PC-3 (cell line): ENCODE data around the gene HMCES. TPM values are rescaled to one million over a fixed set of nuclear protein-coding genes. Genes with fewer than 3 reads are reported as not detected.
A peak's percentile ranks its signal among the peaks of the same experiment; 100 is the strongest.

Experiments
- ATAC-seq: fragments of 200-7000 bp; cut with Tn5 transposase; 2 replicates; pipeline ENCODE4 v1.9.1; 2020; ENCODE audit warnings: mild to moderate bottlenecking, moderate library complexity
- BruUV-seq: library from RNA; stranded (reverse); fragments of 400-500 nt; replicated peaks from 2 replicates; lab custom pipeline; 2021; lab: Mats Ljungman, UMichigan
- CTCF ChIA-PET: fragments of 300-600 bp; sonication (Branson Sonifier 250); formaldehyde crosslinking; loops from one replicate; lab custom pipeline; 2022; ENCODE audit warnings: antibody characterized with exemption; lab: Charles Lee
- POLR2A ChIA-PET: fragments of 300-600 bp; sonication (Branson Sonifier 250); formaldehyde crosslinking; loops from one replicate; lab custom pipeline; 2022; ENCODE audit warnings: antibody characterized with exemption; ENCODE audit not compliant: unreplicated experiment; lab: Charles Lee
- DNase-seq: peaks from one replicate; pipeline ENCODE4 v3.0.0-alpha.2; 2015
- H2AFZ ChIP-seq: fragments of 300-600 bp; sonication (generic); 2 replicates; pipeline ENCODE4 v1.6.0; 2016; ENCODE audit warnings: antibody characterized with exemption, low read length
- H3F3A ChIP-seq: fragments of 300-600 bp; sonication (generic); one replicate; pipeline ENCODE4 v1.6.0; 2017; ENCODE audit warnings: antibody characterized with exemption, low read length, control low read depth, mild to moderate bottlenecking; ENCODE audit not compliant: unreplicated experiment
- H3K27ac ChIP-seq: fragments of 300-600 bp; sonication (generic); 2 replicates; pipeline ENCODE4 v1.5.1; 2016; ENCODE audit warnings: mild to moderate bottlenecking, low read length
- H3K27me3 ChIP-seq: fragments of 300-600 bp; sonication (generic); 2 replicates; pipeline ENCODE4 v1.6.1; 2016; ENCODE audit warnings: low read length, mixed read lengths
- H3K36me3 ChIP-seq: fragments of 300-600 bp; sonication (generic); 2 replicates; pipeline ENCODE4 v1.6.1; 2016; ENCODE audit warnings: low read depth, mixed run types, low read length, mixed read lengths
- H3K4me1 ChIP-seq: fragments of 300-600 bp; sonication (generic); 2 replicates; pipeline ENCODE4 v1.5.1; 2016; ENCODE audit warnings: low read length; ENCODE audit not compliant: insufficient read depth
- H3K4me2 ChIP-seq: fragments of 300-600 bp; sonication (generic); 2 replicates; pipeline ENCODE4 v1.6.0; 2016; ENCODE audit warnings: low read length
- H3K4me3 ChIP-seq: fragments of 300-600 bp; sonication (generic); 2 replicates; pipeline ENCODE4 v1.5.1; 2016; ENCODE audit warnings: mild to moderate bottlenecking, low read length, mixed read lengths
- H3K79me2 ChIP-seq: fragments of 300-600 bp; sonication (generic); 2 replicates; pipeline ENCODE4 v1.6.1; 2017; ENCODE audit warnings: low read length, mixed read lengths
- H3K9ac ChIP-seq: fragments of 300-600 bp; sonication (generic); 2 replicates; pipeline ENCODE4 v1.6.0; 2016; ENCODE audit warnings: mild to moderate bottlenecking, low read length
- H3K9me2 ChIP-seq: fragments of 300-600 bp; sonication (generic); replicated peaks from 2 replicates; pipeline ENCODE4 v1.6.1; 2016; ENCODE audit warnings: mixed run types, low read length, mixed read lengths
- H3K9me3 ChIP-seq: fragments of 300-600 bp; sonication (generic); 2 replicates; pipeline ENCODE4 v1.6.1; 2016; ENCODE audit warnings: low read length, mixed read lengths
- H4K20me1 ChIP-seq: fragments of 300-600 bp; sonication (generic); 2 replicates; pipeline ENCODE4 v1.6.1; 2016; ENCODE audit warnings: low read length, mixed read lengths
- EZH2 ChIP-seq: fragments of 300-600 bp; sonication (generic); IDR thresholded peaks from one replicate; pipeline ENCODE4 v1.6.1; 2017; ENCODE audit warnings: antibody characterized with exemption, mild to moderate bottlenecking, low read length; ENCODE audit not compliant: unreplicated experiment
- EZH2phosphoT487 ChIP-seq: fragments of 300-600 bp; sonication (generic); IDR thresholded peaks from 2 replicates; pipeline ENCODE4 v1.6.1; 2018; ENCODE audit warnings: mild to moderate bottlenecking, antibody characterized with exemption, low read length, borderline replicate concordance
- intact Hi-C: fragments of 100-400 bp; cut with micrococcal nuclease; formaldehyde crosslinking; loops from 2 replicates; pipeline ENCODE4 v1.9.0; 2023
- total RNA-seq: library from RNA; depleted of rRNA; stranded (reverse); fragments of >200 nt; gene quantifications from 2 replicates; pipeline ENCODE4 v1.2.3, GENCODE V29; 2014
- TF ChIP-seq, protein P1 (sequence below): fragments of 300-600 bp; sonication (generic); conservative IDR thresholded peaks from 2 replicates; pipeline ENCODE4 v1.5.1; 2017; ENCODE audit warnings: antibody characterized with exemption, low read depth, mild to moderate bottlenecking, low read length

HMCES gene
- total RNA-seq, 1 experiment from 2014 or later: 28.8 TPM

DNA sequence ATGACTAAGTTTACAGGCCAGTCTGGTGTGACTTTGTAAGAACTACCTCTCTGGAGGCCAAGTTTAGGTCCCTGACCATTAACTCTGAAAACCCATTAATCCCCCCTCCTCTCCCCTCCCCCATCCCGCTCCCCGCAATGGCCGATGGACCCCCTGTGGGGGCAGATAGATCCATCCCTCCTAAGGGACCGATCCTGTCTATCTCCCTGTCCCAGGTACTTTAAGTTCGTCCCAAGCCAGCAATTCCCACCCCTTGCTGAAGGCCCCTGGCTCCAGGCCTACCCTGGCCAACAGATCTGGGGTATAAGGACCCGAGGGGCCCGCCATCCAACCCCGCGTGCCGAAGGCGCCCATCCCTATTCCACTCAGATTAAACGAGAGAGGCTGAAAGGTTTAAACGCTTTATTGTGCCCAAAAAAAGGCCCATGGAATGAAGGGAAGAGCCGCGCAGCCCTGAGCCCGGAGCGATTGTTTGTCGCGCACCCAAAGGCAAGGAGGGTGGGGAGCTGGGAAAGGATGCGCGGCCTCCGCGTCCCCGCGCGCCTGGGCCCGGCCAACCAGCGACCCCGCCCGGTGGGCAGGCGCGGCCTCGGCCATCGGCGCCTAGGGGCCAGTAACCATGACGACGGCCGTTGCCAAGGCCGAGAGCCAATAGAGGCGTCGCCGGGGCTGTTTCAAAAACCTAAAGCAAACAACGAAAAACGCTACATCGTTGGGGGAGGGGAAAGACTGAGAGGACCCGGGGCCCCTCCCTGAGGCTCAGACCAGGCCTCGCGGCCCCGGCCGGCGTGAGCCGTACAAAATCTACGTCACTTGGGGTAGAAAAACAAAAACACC lies 35.9 kb downstream of the HMCES start:
- Histone ChIP-seq H3F3A (peaks cover 5% of the 10 kb centered on the region), H4K20me1 (0 out of 2 replicates have a peak, but pooled peaks cover 3% of the 10 kb centered on the region), H3K9ac (peak overlapping the region; percentile 87), H3K4me3 (peak overlapping the region; percentile 86), H2AFZ (no peak overlapping the region), H3K36me3 (no peaks in the 10 kb centered on the region), H3K9me2 (no peaks in the 10 kb centered on the region), H3K79me2 (peaks cover 8% of the 10 kb centered on the region), H3K27me3 (no peaks in the 10 kb centered on the region), H3K27ac (no peak overlapping the region), H3K4me2 (peak overlapping the region; percentile 88), H3K4me1 (peaks cover 10% of the 10 kb centered on the region), H3K9me3 (no peaks in the 10 kb centered on the region)
- DNase-seq (peak; percentile 79), ATAC-seq (peak; percentile 35)
- TF ChIP-seq EZH2phosphoT487 (no peak), EZH2 (no peak)
- TF ChIP-seq, protein P1, sequence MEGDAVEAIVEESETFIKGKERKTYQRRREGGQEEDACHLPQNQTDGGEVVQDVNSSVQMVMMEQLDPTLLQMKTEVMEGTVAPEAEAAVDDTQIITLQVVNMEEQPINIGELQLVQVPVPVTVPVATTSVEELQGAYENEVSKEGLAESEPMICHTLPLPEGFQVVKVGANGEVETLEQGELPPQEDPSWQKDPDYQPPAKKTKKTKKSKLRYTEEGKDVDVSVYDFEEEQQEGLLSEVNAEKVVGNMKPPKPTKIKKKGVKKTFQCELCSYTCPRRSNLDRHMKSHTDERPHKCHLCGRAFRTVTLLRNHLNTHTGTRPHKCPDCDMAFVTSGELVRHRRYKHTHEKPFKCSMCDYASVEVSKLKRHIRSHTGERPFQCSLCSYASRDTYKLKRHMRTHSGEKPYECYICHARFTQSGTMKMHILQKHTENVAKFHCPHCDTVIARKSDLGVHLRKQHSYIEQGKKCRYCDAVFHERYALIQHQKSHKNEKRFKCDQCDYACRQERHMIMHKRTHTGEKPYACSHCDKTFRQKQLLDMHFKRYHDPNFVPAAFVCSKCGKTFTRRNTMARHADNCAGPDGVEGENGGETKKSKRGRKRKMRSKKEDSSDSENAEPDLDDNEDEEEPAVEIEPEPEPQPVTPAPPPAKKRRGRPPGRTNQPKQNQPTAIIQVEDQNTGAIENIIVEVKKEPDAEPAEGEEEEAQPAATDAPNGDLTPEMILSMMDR: no peak
- ChIA-PET POLR2A (no interaction called here), CTCF (no interaction called here)
- no TSS peak for BruUV-seq
- intact Hi-C loops: loop anchor here (5.0 kb wide), 1 partner anchor 37 kb away; the partner anchor contains the start of gene HMCES

DNA sequence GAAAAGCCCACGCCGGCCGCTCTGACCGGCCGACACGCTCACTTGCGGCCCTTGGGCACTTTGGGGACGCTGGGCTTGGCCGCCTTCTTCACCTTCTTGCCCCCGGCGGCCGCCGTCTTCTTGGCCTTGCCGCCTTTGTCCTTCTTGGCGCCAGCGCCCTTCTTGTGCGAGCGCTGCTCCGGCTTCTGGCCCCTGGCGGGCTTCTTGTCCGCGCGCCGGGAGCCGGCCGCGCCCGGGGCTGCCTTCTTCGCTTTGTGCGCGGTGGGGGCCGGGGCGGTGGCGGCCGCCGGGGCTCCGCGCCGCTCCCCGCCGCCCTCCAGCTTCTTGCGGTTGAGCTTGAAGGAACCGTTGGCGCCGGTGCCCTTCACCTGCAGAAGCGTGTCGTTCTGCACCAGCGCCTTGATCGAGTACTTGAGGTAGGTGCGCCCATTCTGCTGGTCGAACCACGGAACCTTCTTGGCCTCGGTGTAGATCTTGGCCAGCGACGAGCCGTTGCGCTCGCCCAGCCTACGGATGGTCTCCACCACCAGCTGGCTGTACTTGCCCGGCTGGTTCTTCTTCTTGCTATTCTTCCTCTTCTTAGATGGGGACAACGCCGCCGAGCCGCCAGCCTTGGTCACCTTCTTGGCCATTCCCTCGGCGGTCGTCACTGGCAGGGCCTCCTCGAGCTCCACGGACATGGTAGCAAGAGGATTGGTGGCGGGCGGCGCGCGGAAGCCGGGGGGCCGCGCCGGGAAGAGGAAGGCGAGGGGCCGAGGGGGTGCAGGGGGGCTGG lies 36.7 kb downstream of the HMCES start:
- Histone ChIP-seq H3K36me3 (no peaks in the 10 kb centered on the region), H4K20me1 (0 out of 2 replicates have a peak, but pooled peaks cover 3% of the 10 kb centered on the region), H3K79me2 (peaks cover 8% of the 10 kb centered on the region), H3K9ac (peak overlapping the region; percentile 87), H3K4me2 (peak overlapping the region; percentile 88), H2AFZ (no peak overlapping the region), H3K9me3 (no peaks in the 10 kb centered on the region), H3K4me3 (peak overlapping the region; percentile 86), H3K9me2 (no peaks in the 10 kb centered on the region), H3K27me3 (no peaks in the 10 kb centered on the region), H3K27ac (no peak overlapping the region), H3K4me1 (peaks cover 2% of the 10 kb centered on the region), H3F3A (peaks cover 5% of the 10 kb centered on the region)
- ChIA-PET CTCF (no interaction called here), POLR2A (no interaction called here)
- peak; percentile 1; the same call in 1 of the 2 replicates for ATAC-seq
- peak; percentile 9 for DNase-seq
- TF ChIP-seq, protein P1: no peak
- no peak for TF ChIP-seq EZH2
- TF ChIP-seq EZH2phosphoT487: no peak
- intact Hi-C loops: no loop called here
- TSS peak; percentile 61 for BruUV-seq
